H1 (cell line): Measurements from ENCODE around the gene LNPEP. TPM values are rescaled to one million over a fixed set of nuclear protein-coding genes. Genes with fewer than 3 reads are reported as not detected.

ENCODE experiments used
- CTCF ChIA-PET: fragments of 300-600 bp; sonication (Branson Sonifier 250); formaldehyde crosslinking; loops from one replicate; lab custom pipeline; 2021; ENCODE audit not compliant: partially characterized antibody; lab: Charles Lee
- POLR2A ChIA-PET: fragments of 300-600 bp; sonication (Branson Sonifier 250); formaldehyde crosslinking; loops from one replicate; lab custom pipeline; 2021; ENCODE audit warnings: inconsistent platforms; ENCODE audit not compliant: partially characterized antibody; lab: Charles Lee
- DNase-seq, 2 experiments: peaks; one replicate each; pipeline versions ENCODE4 v3.0.0 to v3.0.0-alpha.2; 2010 to 2022; ENCODE audit warnings: low spot score in 2 of 2, low read depth in 1 of 2, mixed read lengths in 1 of 2
- FAIRE-seq: peaks from 2 replicates; lab custom pipeline; 2011; peaks lifted over from hg19 to GRCh38; lab: Jason Lieb, UNC
- H2AFZ ChIP-seq: 2 replicates; pipeline ENCODE4 v1.8.1; 2012; ENCODE audit warnings: low read length, inconsistent platforms
- H2AK5ac ChIP-seq: 2 replicates; pipeline ENCODE4 v1.6.1; 2013; ENCODE audit warnings: low read depth, low read length
- H2BK120ac ChIP-seq: replicated peaks from 2 replicates; pipeline ENCODE3; 2013; ENCODE audit warnings: low read depth, low read length, inconsistent platforms
- H2BK12ac ChIP-seq: 2 replicates; pipeline ENCODE4 v1.6.1; 2013; ENCODE audit warnings: low read depth, low read length
- H2BK15ac ChIP-seq: 2 replicates; pipeline ENCODE4 v1.6.1; 2013; ENCODE audit warnings: low read length
- H2BK20ac ChIP-seq: 2 replicates; pipeline ENCODE4 v1.6.1; 2013; ENCODE audit warnings: low read length
- H2BK5ac ChIP-seq: 2 replicates; pipeline ENCODE4 v1.6.1; 2013; ENCODE audit warnings: low read depth, low read length
- H3K14ac ChIP-seq: 2 replicates; pipeline ENCODE4 v1.6.1; 2013; ENCODE audit warnings: inconsistent platforms; ENCODE audit not compliant: insufficient read length
- H3K18ac ChIP-seq: 2 replicates; pipeline ENCODE4 v1.6.1; 2013; ENCODE audit warnings: low read length; ENCODE audit errors: extremely low read depth
- H3K23ac ChIP-seq: 2 replicates; pipeline ENCODE4 v1.6.1; 2013; ENCODE audit warnings: inconsistent platforms; ENCODE audit not compliant: insufficient read length
- H3K23me2 ChIP-seq: 2 replicates; pipeline ENCODE4 v1.6.1; 2013; ENCODE audit warnings: low read depth, low read length
- H3K27ac ChIP-seq: 2 replicates; pipeline ENCODE4 v1.6.1; 2011; ENCODE audit warnings: low read depth, low read length, inconsistent platforms
- H3K27me3 ChIP-seq, 4 experiments: replicated peaks in 1 of 4; 1 replicate in 1 of 4; 2 replicates in 3 of 4; pipeline versions ENCODE4 v1.6.1 to v1.8.1; 2011 to 2013; ENCODE audit warnings: low read length in 3 of 4, mild to moderate bottlenecking in 3 of 4, inconsistent platforms in 2 of 4, mixed read lengths in 2 of 4, moderate library complexity in 1 of 4; ENCODE audit not compliant: control insufficient read depth in 3 of 4, insufficient read depth in 3 of 4; ENCODE audit errors: extremely low read depth in 1 of 4
- H3K36me3 ChIP-seq, 4 experiments: 2 replicates each; pipeline versions ENCODE4 v1.6.1 to v1.8.1; 2011 to 2013; ENCODE audit warnings: mild to moderate bottlenecking in 4 of 4, low read length in 3 of 4, moderate library complexity in 2 of 4, control low read depth in 1 of 4, inconsistent platforms in 1 of 4; ENCODE audit not compliant: insufficient read depth in 4 of 4, control insufficient read depth in 2 of 4
- H3K4ac ChIP-seq: replicated peaks from 2 replicates; pipeline ENCODE3; 2013; ENCODE audit warnings: low read length, low read depth, mixed read lengths, inconsistent platforms; ENCODE audit not compliant: insufficient read length
- H3K4me1 ChIP-seq, 4 experiments: replicated peaks in 1 of 4; 1 replicate in 1 of 4; 2 replicates in 3 of 4; pipeline versions ENCODE4 v1.6.1 to v1.8.1; 2011 to 2013; ENCODE audit warnings: low read length in 3 of 4, inconsistent platforms in 2 of 4, mixed read lengths in 1 of 4; ENCODE audit not compliant: insufficient read depth in 4 of 4, control insufficient read depth in 3 of 4
- H3K4me2 ChIP-seq, 2 experiments: 2 replicates each; pipeline versions ENCODE4 v1.6.1 to v1.8.1; 2011 to 2013; ENCODE audit warnings: low read depth in 2 of 2, low read length in 2 of 2, control low read depth in 1 of 2, inconsistent platforms in 1 of 2, mild to moderate bottlenecking in 1 of 2; ENCODE audit not compliant: insufficient read depth in 1 of 2
- H3K4me3 ChIP-seq, 4 experiments: fragments of 200-600, 300-600 bp in 1 of 4; sonication (generic), shearing (Covaris generic), sonication (Bioruptor Twin) in 1 of 4; 2 replicates each; pipeline versions ENCODE4 v1.5.1 to v1.8.1; 2011 to 2016; ENCODE audit warnings: low read length in 4 of 4, low read depth in 3 of 4, control low read depth in 2 of 4, inconsistent platforms in 2 of 4, mild to moderate bottlenecking in 2 of 4, mixed read lengths in 1 of 4, moderate library complexity in 1 of 4; ENCODE audit not compliant: insufficient read depth in 2 of 4; ENCODE audit errors: extremely low read depth in 1 of 4
- H3K56ac ChIP-seq: replicated peaks from 2 replicates; pipeline ENCODE3; 2013; ENCODE audit warnings: low read depth, mild to moderate bottlenecking, mixed read lengths, low read length, inconsistent platforms; ENCODE audit not compliant: insufficient read length
- H3K79me1 ChIP-seq: 2 replicates; pipeline ENCODE4 v1.6.1; 2013; ENCODE audit warnings: low read depth, low read length, control low read depth
- H3K79me2 ChIP-seq, 2 experiments: 2 replicates each; pipeline versions ENCODE4 v1.6.1 to v1.8.1; 2012 to 2013; ENCODE audit warnings: low read length in 2 of 2, mild to moderate bottlenecking in 2 of 2, inconsistent platforms in 1 of 2; ENCODE audit not compliant: insufficient read depth in 2 of 2, control insufficient read depth in 1 of 2
- H3K9ac ChIP-seq, 4 experiments: replicated peaks in 1 of 4; 1 replicate in 1 of 4; 2 replicates in 3 of 4; pipeline versions ENCODE4 v1.6.1 to v1.8.1; 2011 to 2013; ENCODE audit warnings: low read depth in 3 of 4, low read length in 3 of 4, control low read depth in 2 of 4, mild to moderate bottlenecking in 2 of 4, moderate library complexity in 2 of 4, inconsistent platforms in 1 of 4; ENCODE audit errors: extremely low read depth in 1 of 4
- H3K9me3 ChIP-seq, 2 experiments: 2 replicates each; pipeline versions ENCODE4 v1.6.1 to v1.8.1; 2012 to 2013; ENCODE audit warnings: mild to moderate bottlenecking in 2 of 2, moderate library complexity in 2 of 2, control low read depth in 1 of 2, inconsistent platforms in 1 of 2, low read depth in 1 of 2, low read length in 1 of 2, mixed read lengths in 1 of 2; ENCODE audit not compliant: insufficient read depth in 2 of 2
- H4K20me1 ChIP-seq, 2 experiments: replicated peaks in 1 of 2; 2 replicates each; pipeline versions ENCODE3 to v1.8.1; 2011 to 2013; ENCODE audit warnings: inconsistent platforms in 2 of 2, low read length in 2 of 2, mild to moderate bottlenecking in 1 of 2; ENCODE audit not compliant: insufficient read depth in 2 of 2, control insufficient read depth in 1 of 2
- H4K5ac ChIP-seq: 2 replicates; pipeline ENCODE4 v1.6.1; 2013; ENCODE audit warnings: low read length, low read depth, mixed read lengths, inconsistent platforms; ENCODE audit not compliant: insufficient read length
- H4K8ac ChIP-seq: 2 replicates; pipeline ENCODE4 v1.8.0; 2013; ENCODE audit warnings: mild to moderate bottlenecking, moderate library complexity, low read length, inconsistent platforms; ENCODE audit not compliant: insufficient read depth; ENCODE audit errors: extremely low read depth
- H4K91ac ChIP-seq: replicated peaks from 2 replicates; pipeline ENCODE3; 2013; ENCODE audit warnings: low read length, mixed read lengths, inconsistent platforms; ENCODE audit not compliant: insufficient read length
- CHD1 ChIP-seq: IDR thresholded peaks from 2 replicates; pipeline ENCODE4 v1.6.1; 2012; ENCODE audit warnings: low read depth, low read length, improper control_type of control experiment
- EGR1 ChIP-seq: IDR thresholded peaks from 2 replicates; pipeline ENCODE4 v1.6.1; 2011; ENCODE audit warnings: low read depth, low read length, borderline replicate concordance
- EZH2 ChIP-seq: fragments of 200-600 bp; sonication (generic); IDR thresholded peaks from 2 replicates; pipeline ENCODE4 v1.7.1; 2012; ENCODE audit warnings: low read depth, mild to moderate bottlenecking, moderate library complexity, low read length, inconsistent platforms; ENCODE audit not compliant: severe bottlenecking
- GABPA ChIP-seq: IDR thresholded peaks from 2 replicates; pipeline ENCODE4 v1.6.1; 2011; ENCODE audit warnings: mild to moderate bottlenecking, low read length, moderate library complexity, borderline replicate concordance; ENCODE audit not compliant: insufficient read depth
- HDAC2 ChIP-seq, 2 experiments: fragments of 300-600 bp in 1 of 2; sonication (generic) in 1 of 2; IDR thresholded peaks; 2 replicates each; pipeline ENCODE4 v1.6.1; 2011 to 2012; ENCODE audit warnings: low read depth in 2 of 2, low read length in 2 of 2, mild to moderate bottlenecking in 2 of 2, moderate library complexity in 2 of 2, borderline replicate concordance in 1 of 2, inconsistent platforms in 1 of 2
- KDM4A ChIP-seq: IDR thresholded peaks from one replicate; pipeline ENCODE4 v1.7.1; 2012; ENCODE audit warnings: low read depth, mild to moderate bottlenecking, moderate library complexity, low read length, inconsistent platforms; ENCODE audit not compliant: severe bottlenecking
- PHF8 ChIP-seq: fragments of 200-600 bp; sonication (generic); conservative IDR thresholded peaks from 2 replicates; pipeline ENCODE4 v1.7.1; 2012; ENCODE audit warnings: low read depth, mild to moderate bottlenecking, inconsistent platforms, low read length, moderate library complexity
- SAP30 ChIP-seq: fragments of 300-600 bp; sonication (generic); IDR thresholded peaks from 2 replicates; pipeline ENCODE4 v1.7.1; 2012; ENCODE audit warnings: low read length, moderate library complexity, mild to moderate bottlenecking, inconsistent platforms; ENCODE audit not compliant: insufficient read depth, insufficient replicate concordance
- SIRT6 ChIP-seq: IDR thresholded peaks from one replicate; pipeline ENCODE4 v1.7.1; 2012; ENCODE audit warnings: low read length, inconsistent platforms
- SP1 ChIP-seq: IDR thresholded peaks from 2 replicates; pipeline ENCODE4 v1.6.1; 2011; ENCODE audit warnings: low read depth, low read length
- SP4 ChIP-seq: IDR thresholded peaks from 2 replicates; pipeline ENCODE4 v1.6.1; 2012; ENCODE audit warnings: low read length, inconsistent platforms
- SRF ChIP-seq: IDR thresholded peaks from 2 replicates; pipeline ENCODE4 v1.6.1; 2011; ENCODE audit warnings: mild to moderate bottlenecking, low read depth, low read length, moderate library complexity
- TCF12 ChIP-seq: IDR thresholded peaks from 2 replicates; pipeline ENCODE4 v1.6.1; 2011; ENCODE audit warnings: low read depth, mild to moderate bottlenecking, low read length
- WGBS, 2 experiments: shearing (Covaris generic) in 1 of 2; methylation state at CpG; one replicate each; pipeline versions ENCODE4 v1.1.6 to v1.1.7; 2013 to 2015; ENCODE audit warnings: low lambda C conversion rate in 2 of 2, mixed read lengths in 2 of 2, inconsistent platforms in 1 of 2, low coverage in 1 of 2, missing lambda C conversion rate in 1 of 2; ENCODE audit not compliant: insufficient replicate concordance in 2 of 2, insufficient coverage in 1 of 2, insufficient read length in 1 of 2; ENCODE audit errors: extremely low coverage in 1 of 2, missing lambda C conversion rate in 1 of 2; 5-methylcytosine and 5-hydroxymethylcytosine counted together
- polyA plus RNA-seq, 7 experiments: library from polyadenylated mRNA; depleted of rRNA in 3 of 7; stranded (reverse) in 5 of 7; unstranded in 2 of 7; fragments of >200 nt in 5 of 7; fragments of 200-250 nt in 2 of 7; gene quantifications; 1 replicate in 5 of 7; 2 replicates in 1 of 7; 4 replicates in 1 of 7; pipeline versions ENCODE4 v1.2.1 to v1.2.3, GENCODE V29; 2011 to 2013; ENCODE audit warnings: missing spikeins in 2 of 7, mixed read lengths in 2 of 7
- total RNA-seq: library from RNA; stranded (reverse); fragmentation: NEBNext Ultra II Directional; extraction: Animal tissue kit (Norgen Biotek cat#: 25700); gene quantifications from 2 replicates; pipeline ENCODE4 v1.2.1, GENCODE V29; 2021

The LNPEP gene
- total and polyA plus RNA-seq, 2 of the 8 experiments (the other 6 are each of a cell fraction or from before 2014, with no cell fraction given): 1.8 to 4.5 TPM

DNA sequence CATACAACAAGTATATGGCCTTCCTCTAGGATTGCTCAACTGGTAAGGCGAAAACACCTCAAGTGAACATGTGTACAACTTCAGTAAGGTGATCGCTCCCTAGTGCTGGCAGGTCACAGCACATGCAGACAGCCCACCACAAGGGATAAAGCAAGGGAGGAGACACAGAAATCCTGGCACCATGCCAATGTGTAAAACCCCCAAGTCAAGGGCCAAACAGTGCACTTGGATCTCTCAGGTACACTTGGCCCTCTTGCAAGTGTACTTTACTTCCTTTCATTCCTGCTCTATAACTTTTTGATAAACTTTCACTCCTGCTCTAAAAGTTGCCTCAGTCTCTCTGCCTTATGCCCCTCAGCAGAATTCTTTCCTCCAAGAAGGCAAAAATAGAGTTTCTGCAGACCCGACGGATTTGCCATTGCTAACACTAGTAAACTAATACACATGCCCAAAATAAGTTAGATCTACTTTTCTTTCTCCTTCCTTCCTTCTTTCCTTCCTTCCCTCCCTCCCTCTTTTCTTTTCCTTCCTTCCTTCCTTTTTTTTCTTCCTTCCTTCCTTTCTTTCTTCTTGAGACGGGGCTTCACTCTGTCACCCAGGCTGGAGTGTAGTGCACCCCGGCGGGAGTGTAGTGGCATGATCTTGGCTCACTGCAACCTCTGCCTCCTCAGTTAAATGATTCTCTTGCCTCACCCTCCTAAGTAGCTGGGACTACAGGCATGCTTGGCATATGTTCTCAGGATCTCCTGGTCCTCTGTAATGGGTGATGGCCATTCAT lies 6.8 kb upstream of the LNPEP start:
- Histone ChIP-seq H3K9me3 (no peaks in the 10 kb centered on the region), H2BK5ac (no peak overlapping the region)
- TF ChIP-seq PHF8 (no peak), CHD1 (no peak), SAP30 (no peak), HDAC2 (IDR thresholded peaks at IDR 0.05; ENCODE audit: borderline replicate concordance in 1 of 2, low read depth in 2 of 2, low read length in 2 of 2) (no peak), EGR1 (no peak), EZH2 (no peak), SP4 (no peak), TCF12 (no peak), SIRT6 (no peak), KDM4A (no peak), SP1 (no peak), GABPA (no peak), SRF (no peak)

More for the DNA sequence above, 6.8 kb upstream of the LNPEP start:
- Histone ChIP-seq H4K5ac (no peak overlapping the region), H3K27ac (no peak overlapping the region), H2BK120ac (no peak overlapping the region), H3K27me3 (no peaks in the 10 kb centered on the region), H4K20me1 (no peaks in the 10 kb centered on the region), H3K4me2 (no peak overlapping the region), H3K18ac (no peak overlapping the region), H3K23me2 (no peaks in the 10 kb centered on the region), H4K8ac (no peak overlapping the region; the same call in 1 of the 2 replicates), H3K4me3 (no peak overlapping the region), H4K91ac (no peak overlapping the region), H2AK5ac (no peak overlapping the region), H3K79me1 (no peaks in the 10 kb centered on the region), H3K4ac (no peak overlapping the region), H3K9ac (no peak overlapping the region), H3K14ac (no peak overlapping the region), H3K23ac (no peak overlapping the region), H3K79me2 (no peaks in the 10 kb centered on the region), H2AFZ (no peak overlapping the region), H2BK12ac (0 out of 2 replicates have a peak overlapping the region, but pooled peaks have one; percentile 19), H3K36me3 (no peaks in the 10 kb centered on the region), H2BK15ac (no peak overlapping the region), H3K56ac (no peak overlapping the region), H3K4me1 (peaks cover 0 to 5% (median 3%) of the 10 kb centered on the region in 4 experiments; a peak in 4 of 7 replicates), H2BK20ac (no peak overlapping the region)
- FAIRE-seq (no peak), DNase-seq (no peak)
- POLR2A ChIA-PET: no interaction called here
- CTCF ChIA-PET: interaction anchor here (3.0 kb wide), 1 partner anchor 60 kb away, joined by 9 read pairs; no protein-coding TSS in a partner anchor
- 90% methylated on average over 7 of the region's 7 CpGs; no CpG with 5 or more reads in 1 of the 2 experiments for WGBS, 2 experiments
